ENCODE results near the gene AHCYL1.

AHCYL1 gene

GRCh38 chr1:110048240-110048639 lies 63.7 kb downstream of the AHCYL1 start:
- Histone ChIP-seq H3K36me3 (ENCODE audit: insufficient read depth, low read depth, low read length) (peaks cover 98% of the 10 kb centered on the region), H3K9ac (ENCODE audit: low read depth, low read length) (no peak overlapping the region), H3K4me3 (ENCODE audit: low read length) (no peak overlapping the region), H3K27me3 (ENCODE audit: insufficient read depth, low read length) (no peaks in the 10 kb centered on the region), H3K4me1 (ENCODE audit: insufficient read depth, low read length) (no peaks in the 10 kb centered on the region), H3K27ac (ENCODE audit: low read length) (no peak overlapping the region), H3K9me3 (ENCODE audit: insufficient read depth, low read depth, low read length) (no peaks in the 10 kb centered on the region)

GRCh38 chr1:110048923-110049601 lies 64.5 kb downstream of the AHCYL1 start:
- Histone ChIP-seq H3K27ac (ENCODE audit: low read length) (no peak overlapping the region), H3K4me3 (ENCODE audit: low read length) (no peak overlapping the region), H3K36me3 (ENCODE audit: insufficient read depth, low read depth, low read length) (peaks cover 97% of the 10 kb centered on the region), H3K9me3 (ENCODE audit: insufficient read depth, low read depth, low read length) (no peaks in the 10 kb centered on the region), H3K27me3 (ENCODE audit: insufficient read depth, low read length) (no peaks in the 10 kb centered on the region), H3K9ac (ENCODE audit: low read depth, low read length) (no peak overlapping the region), H3K4me1 (ENCODE audit: insufficient read depth, low read length) (no peaks in the 10 kb centered on the region)

- H3K9me3 ChIP-seq (ENCODE audit: insufficient read depth, low read depth, low read length) = no peaks in the 10 kb centered on the region
- H3K27ac ChIP-seq (ENCODE audit: low read length) = no peak overlapping the region
- H3K36me3 ChIP-seq (ENCODE audit: insufficient read depth, low read depth, low read length) = peaks cover 97% of the 10 kb centered on the region
- no peak overlapping the region for H3K9ac ChIP-seq (ENCODE audit: low read depth, low read length)
- no peaks in the 10 kb centered on the region for H3K4me1 ChIP-seq (ENCODE audit: insufficient read depth, low read length)
- no peak overlapping the region for H3K4me3 ChIP-seq (ENCODE audit: low read length)
- H3K27me3 ChIP-seq (ENCODE audit: insufficient read depth, low read length) = no peaks in the 10 kb centered on the region
Measured at GRCh38 chr1:110049801-110050601, 65.4 kb downstream of the AHCYL1 start.

GRCh38 chr1:110050602-110051261 lies 66.2 kb downstream of the AHCYL1 start:
- Histone ChIP-seq H3K27me3 (ENCODE audit: insufficient read depth, low read length) (no peaks in the 10 kb centered on the region), H3K36me3 (ENCODE audit: insufficient read depth, low read depth, low read length) (peaks cover 97% of the 10 kb centered on the region), H3K9me3 (ENCODE audit: insufficient read depth, low read depth, low read length) (no peaks in the 10 kb centered on the region), H3K4me3 (ENCODE audit: low read length) (no peak overlapping the region), H3K4me1 (ENCODE audit: insufficient read depth, low read length) (no peaks in the 10 kb centered on the region), H3K27ac (ENCODE audit: low read length) (no peak overlapping the region), H3K9ac (ENCODE audit: low read depth, low read length) (no peak overlapping the region)

- H3K9ac ChIP-seq (ENCODE audit: low read depth, low read length) = no peak overlapping the region
- H3K4me1 ChIP-seq (ENCODE audit: insufficient read depth, low read length) = no peaks in the 10 kb centered on the region
- peaks cover 97% of the 10 kb centered on the region for H3K36me3 ChIP-seq (ENCODE audit: insufficient read depth, low read depth, low read length)
Measured at GRCh38 chr1:110051262-110051648, 66.7 kb downstream of the AHCYL1 start.

GRCh38 chr1:110053552-110054428 lies 69.2 kb downstream of the AHCYL1 start:
- Histone ChIP-seq H3K4me1 (ENCODE audit: insufficient read depth, low read length) (no peaks in the 10 kb centered on the region), H3K9me3 (ENCODE audit: insufficient read depth, low read depth, low read length) (no peaks in the 10 kb centered on the region), H3K36me3 (ENCODE audit: insufficient read depth, low read depth, low read length) (peaks cover 98% of the 10 kb centered on the region), H3K27me3 (ENCODE audit: insufficient read depth, low read length) (no peaks in the 10 kb centered on the region), H3K27ac (ENCODE audit: low read length) (no peak overlapping the region), H3K4me3 (ENCODE audit: low read length) (no peak overlapping the region), H3K9ac (ENCODE audit: low read depth, low read length) (no peak overlapping the region)

More at GRCh38 chr1:110051262-110051648, 66.7 kb downstream of the AHCYL1 start:
- Histone ChIP-seq H3K27me3 (ENCODE audit: insufficient read depth, low read length) (no peaks in the 10 kb centered on the region), H3K9me3 (ENCODE audit: insufficient read depth, low read depth, low read length) (no peaks in the 10 kb centered on the region), H3K4me3 (ENCODE audit: low read length) (no peak overlapping the region), H3K27ac (ENCODE audit: low read length) (no peak overlapping the region)

- Histone ChIP-seq H3K27ac (ENCODE audit: low read length) (no peak overlapping the region), H3K36me3 (ENCODE audit: insufficient read depth, low read depth, low read length) (peaks cover 81% of the 10 kb centered on the region), H3K27me3 (ENCODE audit: insufficient read depth, low read length) (no peaks in the 10 kb centered on the region), H3K9ac (ENCODE audit: low read depth, low read length) (no peak overlapping the region), H3K4me3 (ENCODE audit: low read length) (no peak overlapping the region), H3K9me3 (ENCODE audit: insufficient read depth, low read depth, low read length) (no peaks in the 10 kb centered on the region), H3K4me1 (ENCODE audit: insufficient read depth, low read length) (no peaks in the 10 kb centered on the region)
Measured at GRCh38 chr1:110055493-110056284, 71.1 kb downstream of the AHCYL1 start.

GRCh38 chr1:110056285-110056683 lies 71.7 kb downstream of the AHCYL1 start:
- H3K9me3 ChIP-seq (ENCODE audit: insufficient read depth, low read depth, low read length) = no peaks in the 10 kb centered on the region
- H3K9ac ChIP-seq (ENCODE audit: low read depth, low read length) = no peak overlapping the region
- no peaks in the 10 kb centered on the region for H3K27me3 ChIP-seq (ENCODE audit: insufficient read depth, low read length)
- no peaks in the 10 kb centered on the region for H3K4me1 ChIP-seq (ENCODE audit: insufficient read depth, low read length)
- no peak overlapping the region for H3K27ac ChIP-seq (ENCODE audit: low read length)
- H3K36me3 ChIP-seq (ENCODE audit: insufficient read depth, low read depth, low read length) = peaks cover 75% of the 10 kb centered on the region
- no peak overlapping the region for H3K4me3 ChIP-seq (ENCODE audit: low read length)

GRCh38 chr1:110056776-110057175 lies 72.2 kb downstream of the AHCYL1 start:
- no peak overlapping the region for H3K4me3 ChIP-seq (ENCODE audit: low read length)

GRCh38 chr1:110057963-110058518 lies 73.5 kb downstream of the AHCYL1 start:
- no peaks in the 10 kb centered on the region for H3K9me3 ChIP-seq (ENCODE audit: insufficient read depth, low read depth, low read length)
- peaks cover 58% of the 10 kb centered on the region for H3K36me3 ChIP-seq (ENCODE audit: insufficient read depth, low read depth, low read length)
- H3K27ac ChIP-seq (ENCODE audit: low read length) = no peak overlapping the region
- H3K9ac ChIP-seq (ENCODE audit: low read depth, low read length) = no peak overlapping the region
- no peak overlapping the region for H3K4me3 ChIP-seq (ENCODE audit: low read length)
- no peaks in the 10 kb centered on the region for H3K27me3 ChIP-seq (ENCODE audit: insufficient read depth, low read length)
- H3K4me1 ChIP-seq (ENCODE audit: insufficient read depth, low read length) = no peaks in the 10 kb centered on the region

More at GRCh38 chr1:110056776-110057175, 72.2 kb downstream of the AHCYL1 start:
- Histone ChIP-seq H3K27me3 (ENCODE audit: insufficient read depth, low read length) (no peaks in the 10 kb centered on the region), H3K36me3 (ENCODE audit: insufficient read depth, low read depth, low read length) (peaks cover 71% of the 10 kb centered on the region), H3K4me1 (ENCODE audit: insufficient read depth, low read length) (no peaks in the 10 kb centered on the region), H3K9ac (ENCODE audit: low read depth, low read length) (no peak overlapping the region), H3K27ac (ENCODE audit: low read length) (no peak overlapping the region), H3K9me3 (ENCODE audit: insufficient read depth, low read depth, low read length) (no peaks in the 10 kb centered on the region)

Data from iPS-20b (cell line).